GM19438 (cell line): ENCODE data around the gene HMCN1.

ENCODE experiments used
- ATAC-seq: cut with Tn5 transposase; IDR thresholded peaks from one replicate; pipeline ENCODE4 v1.9.1; 2021; ENCODE audit warnings: low read depth; ENCODE audit not compliant: unreplicated experiment

Gene HMCN1

DNA sequence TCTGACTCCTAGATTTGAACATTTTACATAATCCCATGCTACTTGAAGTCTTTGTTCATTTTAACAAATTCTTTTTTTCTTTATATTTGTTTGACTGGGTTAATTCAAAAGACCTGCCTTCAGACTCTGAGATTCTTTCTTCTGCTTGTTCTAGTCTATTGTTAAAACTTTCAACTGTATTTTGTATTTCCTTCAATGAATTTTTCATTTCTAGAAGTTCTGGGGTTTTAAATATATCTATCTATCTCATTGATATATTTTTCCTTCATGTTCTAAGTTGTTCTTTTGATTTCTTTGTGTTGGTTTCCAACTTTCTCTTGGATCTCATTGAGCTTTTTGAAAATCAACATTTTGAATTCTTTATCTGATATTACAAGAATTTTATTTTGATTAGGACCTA, 64.3 kb downstream of the HMCN1 start:
- no peak for ATAC-seq

DNA sequence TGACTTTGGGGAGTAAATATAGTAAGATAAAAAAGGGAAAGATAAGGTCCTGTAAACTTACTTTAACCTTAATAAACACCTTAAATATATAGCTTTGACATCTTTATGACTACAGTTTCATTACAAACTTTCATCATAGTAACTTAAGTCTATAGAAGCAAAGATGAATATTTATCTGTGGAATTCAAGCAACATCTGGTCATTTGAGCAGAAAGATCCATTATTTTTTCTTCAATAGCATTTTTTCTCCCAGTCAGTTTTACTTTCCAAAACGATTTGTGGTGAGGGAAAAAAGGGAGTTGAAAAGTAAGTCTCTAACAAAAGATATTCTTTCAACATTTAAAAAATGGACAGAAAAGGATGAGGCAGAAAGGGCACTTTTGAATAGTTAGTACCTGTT, 69.0 kb downstream of the HMCN1 start:
- no peak for ATAC-seq

DNA sequence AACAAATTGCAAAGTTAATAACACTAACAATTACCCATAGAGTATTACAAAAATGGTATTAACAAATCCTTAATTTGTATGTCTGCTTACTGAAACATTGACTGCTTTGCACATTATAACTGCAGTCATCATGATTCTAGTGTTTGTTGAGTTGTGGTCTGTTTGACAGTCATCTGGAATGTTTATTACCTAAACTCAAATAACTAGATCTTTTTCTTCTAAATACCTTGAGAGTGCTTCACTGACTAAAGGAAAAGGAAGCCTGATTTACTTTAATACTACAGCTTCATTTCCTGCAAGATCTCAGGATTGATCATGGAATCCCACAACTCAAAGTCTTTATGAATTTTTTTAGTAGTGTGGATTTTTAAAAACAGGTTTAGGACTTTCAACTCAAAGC, 70.0 kb downstream of the HMCN1 start:
- ATAC-seq: no peak

DNA sequence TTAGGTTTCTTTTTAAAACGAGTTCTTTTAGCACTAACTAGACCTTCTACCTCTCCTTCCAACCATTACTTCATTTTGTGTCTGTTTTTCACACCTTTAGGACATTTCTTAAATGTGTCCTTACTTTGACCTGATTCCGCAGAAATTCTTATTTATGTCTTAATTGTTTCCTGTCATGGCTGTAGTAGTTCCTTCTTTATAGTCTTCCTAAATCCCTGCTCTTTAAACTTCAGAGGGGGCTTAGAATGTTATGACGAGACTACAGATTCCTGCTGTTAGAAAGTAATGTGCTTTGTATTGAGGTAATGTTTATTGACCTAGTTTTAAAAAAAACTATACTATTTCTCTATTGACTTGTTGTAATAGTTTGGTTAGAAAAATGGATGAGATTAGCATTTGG, 70.4 kb downstream of the HMCN1 start:
- no peak for ATAC-seq

DNA sequence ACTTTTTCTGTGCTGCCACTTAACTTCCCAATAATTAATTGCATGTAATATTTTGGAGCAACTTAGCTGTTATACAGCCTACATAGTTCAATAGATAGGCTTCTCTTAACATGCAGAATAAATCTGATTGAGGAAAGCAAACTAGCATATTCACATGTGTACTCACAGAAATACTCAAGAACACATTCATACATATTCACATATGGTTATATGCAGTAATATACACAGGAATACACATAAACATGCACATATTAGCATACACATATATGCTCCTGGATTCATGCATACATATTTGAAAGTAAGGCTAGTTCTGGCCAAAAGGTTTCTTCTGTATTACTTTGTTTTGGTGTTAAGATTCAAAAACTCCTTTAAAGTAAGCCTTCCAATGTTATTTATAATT, 73.1 kb downstream of the HMCN1 start:
- no peak for ATAC-seq

DNA sequence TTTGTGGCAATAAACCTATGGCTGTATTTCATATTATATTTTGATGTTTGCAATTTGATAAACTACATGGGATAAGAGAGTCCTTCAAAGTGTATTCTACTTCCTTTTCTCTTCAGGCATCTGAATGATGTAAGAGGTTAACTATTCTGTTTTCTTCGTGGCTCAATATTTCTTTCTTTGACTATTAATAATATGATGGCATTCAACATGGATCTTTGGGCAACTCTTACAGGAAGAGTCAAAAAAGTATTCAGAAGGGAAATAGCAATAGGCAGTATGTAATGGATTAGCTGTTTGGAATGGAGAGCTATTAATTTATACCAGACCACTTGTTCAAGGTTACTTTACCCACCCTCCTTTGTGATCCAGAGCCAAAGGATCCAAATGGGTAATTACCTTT, 74.4 kb downstream of the HMCN1 start:
- ATAC-seq: no peak

DNA sequence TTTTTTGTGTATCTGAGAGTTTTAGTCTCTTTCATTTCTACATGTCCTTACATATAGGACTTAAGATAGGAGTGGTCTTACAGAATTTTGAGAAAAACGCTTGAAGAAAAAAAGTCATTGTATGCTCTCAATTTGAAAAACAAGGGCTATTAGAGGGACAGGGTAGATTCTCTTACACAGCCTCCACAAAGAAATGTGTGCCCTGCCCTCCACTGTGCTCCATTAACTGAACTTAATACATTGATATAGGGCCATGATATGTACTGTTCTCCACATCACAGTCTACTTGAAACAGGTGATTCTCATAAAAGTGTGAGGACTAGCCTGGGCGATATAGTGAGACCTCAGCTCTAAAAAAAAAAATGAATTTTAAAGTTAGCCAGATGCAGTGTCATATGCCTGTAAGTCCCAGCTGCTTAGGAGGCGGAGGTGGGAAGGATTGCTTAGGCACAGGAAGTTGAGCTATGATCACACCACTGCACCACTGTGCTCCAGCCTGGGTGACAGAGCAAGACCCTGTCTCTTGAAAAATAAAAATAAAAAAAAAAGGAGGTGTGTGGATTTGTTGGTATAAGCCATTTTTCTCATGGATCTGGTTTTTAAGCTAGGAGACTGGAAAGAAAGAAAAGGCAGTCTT, 77.0 kb downstream of the HMCN1 start:
- no peak for ATAC-seq

DNA sequence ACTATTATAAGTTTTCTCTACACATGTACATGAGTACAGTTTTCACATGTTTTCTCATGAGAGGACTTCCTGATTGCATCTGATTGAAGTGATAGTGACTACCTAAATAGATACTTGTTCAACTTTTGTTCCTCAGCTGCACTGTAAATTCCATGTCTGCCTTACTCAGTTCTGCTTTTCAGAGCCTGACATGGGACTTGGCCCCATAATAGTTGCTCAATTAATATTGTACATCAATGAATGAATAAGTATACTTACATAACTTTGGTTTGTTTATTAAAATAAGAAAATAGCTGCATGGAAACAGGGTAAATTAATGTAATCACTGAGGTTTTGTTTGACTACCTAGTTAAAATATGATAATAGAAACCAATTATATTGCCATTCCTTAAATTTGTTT, 78.7 kb downstream of the HMCN1 start:
- ATAC-seq: no peak

DNA sequence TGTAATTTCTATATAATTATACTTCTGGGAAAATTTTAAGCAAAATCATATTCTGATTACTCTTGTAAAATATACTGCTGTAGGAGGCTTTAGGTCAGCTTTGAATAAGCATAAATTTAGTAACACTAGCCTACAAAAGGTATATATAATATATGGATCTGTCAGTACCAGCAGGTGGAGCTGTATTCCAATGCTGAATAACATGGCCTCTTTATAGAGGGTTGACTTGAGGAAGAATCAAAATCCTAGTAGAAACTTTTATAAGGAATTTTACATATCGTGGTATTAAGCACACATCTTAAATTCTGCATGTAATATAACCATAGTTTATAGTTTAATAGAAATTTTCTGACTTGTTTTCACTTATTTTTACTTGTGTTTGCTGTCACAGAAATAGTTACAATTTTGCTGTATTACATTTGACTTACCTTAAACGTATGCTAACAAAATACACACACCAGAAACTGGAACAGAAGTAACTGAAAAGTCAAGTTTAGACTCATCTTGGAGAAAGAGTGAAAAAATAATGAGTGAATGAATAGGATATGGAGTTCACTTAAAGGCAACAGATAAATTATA, 79.3 kb downstream of the HMCN1 start:
- ATAC-seq: no peak

DNA sequence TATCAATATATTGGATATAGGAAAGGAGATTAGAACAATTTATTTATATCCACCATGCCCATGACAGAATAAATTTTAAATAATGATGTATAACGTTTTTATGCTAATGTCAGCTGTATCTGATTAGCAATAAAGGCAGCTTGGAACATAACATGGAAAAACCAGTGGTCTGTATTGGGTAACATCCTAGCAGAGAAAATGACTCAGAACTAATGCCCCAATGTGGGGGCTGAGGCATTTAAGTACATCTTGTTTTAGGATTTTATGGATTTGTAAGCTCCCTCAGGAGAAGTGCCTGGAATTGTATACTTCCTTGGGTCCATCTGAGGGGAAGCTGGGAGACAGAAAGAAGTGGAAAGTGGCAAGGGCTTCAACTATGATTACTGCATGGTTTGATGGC, 82.3 kb downstream of the HMCN1 start:
- no peak for ATAC-seq

DNA sequence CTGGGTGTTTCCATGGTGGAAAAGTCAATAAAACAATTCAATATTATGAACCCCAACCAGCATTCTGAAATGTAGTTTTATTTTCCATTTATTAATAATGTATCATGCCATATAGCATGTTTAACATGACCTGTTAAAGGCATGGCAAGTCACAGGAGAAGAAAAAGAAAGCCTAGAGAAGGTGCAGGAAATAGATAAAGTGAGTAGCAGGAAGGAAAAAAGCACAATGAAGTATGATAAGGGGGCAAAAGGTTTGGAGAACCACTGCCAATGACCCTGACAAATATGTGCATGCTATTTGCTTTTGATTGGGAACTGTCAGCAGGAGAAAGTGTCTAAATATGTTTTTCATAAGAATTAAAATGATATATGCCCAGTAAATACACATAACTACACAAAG, 85.6 kb downstream of the HMCN1 start:
- ATAC-seq: no peak

DNA sequence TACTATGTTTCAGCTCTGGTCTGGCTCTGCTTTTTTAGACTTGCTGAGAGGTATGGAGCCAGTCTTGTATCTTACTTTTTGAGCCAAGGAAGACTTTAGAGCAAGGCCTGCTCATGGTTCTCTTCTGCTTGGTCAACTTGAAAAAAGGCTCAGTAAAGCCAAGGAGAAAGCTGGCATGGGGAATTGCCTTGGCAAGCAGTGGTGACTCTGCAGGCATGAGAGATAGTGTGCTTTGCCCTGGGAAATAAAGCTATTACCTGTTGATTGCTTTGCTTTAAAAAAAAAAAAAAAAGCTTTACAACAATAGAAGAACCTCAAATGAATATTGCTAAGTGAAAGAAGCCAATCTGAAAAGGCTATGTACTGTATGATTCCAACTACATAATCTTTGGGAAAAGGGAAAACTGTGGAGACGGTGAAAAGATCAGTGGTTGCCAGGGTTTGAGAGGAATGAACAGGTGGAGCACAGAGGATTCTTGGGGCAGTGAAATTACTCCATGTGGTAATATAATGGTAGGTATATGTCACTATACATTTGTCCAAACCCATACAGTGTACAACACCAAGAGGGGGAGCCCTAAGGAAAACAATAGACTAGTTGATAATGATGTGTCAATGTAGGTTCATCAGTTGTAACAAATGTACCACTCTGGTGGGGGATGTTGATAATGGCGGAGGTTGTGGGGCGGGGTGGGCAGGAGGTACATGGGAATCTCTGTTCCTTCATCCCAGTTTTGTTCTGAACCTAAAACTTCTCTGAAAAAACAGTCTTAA, 87.6 kb downstream of the HMCN1 start:
- no peak for ATAC-seq

DNA sequence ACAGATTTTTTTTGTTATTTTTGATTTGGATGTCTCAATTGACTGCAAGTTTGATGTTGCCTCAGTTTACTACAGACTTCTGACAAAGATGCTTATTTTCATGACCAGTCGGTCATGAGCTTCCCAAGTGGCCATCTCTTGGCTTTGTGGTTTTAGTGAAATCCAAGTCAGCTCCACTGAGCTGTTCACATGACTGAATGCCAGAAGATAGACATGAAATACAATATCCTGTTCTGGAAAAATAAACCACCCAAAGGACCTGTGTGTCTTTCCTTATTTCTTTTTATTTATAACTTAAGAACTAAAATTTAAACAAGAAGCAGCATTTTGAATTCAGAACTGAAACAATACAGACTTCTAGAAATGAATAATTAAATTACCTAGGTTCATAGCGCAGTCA, 89.3 kb downstream of the HMCN1 start:
- no peak for ATAC-seq

DNA sequence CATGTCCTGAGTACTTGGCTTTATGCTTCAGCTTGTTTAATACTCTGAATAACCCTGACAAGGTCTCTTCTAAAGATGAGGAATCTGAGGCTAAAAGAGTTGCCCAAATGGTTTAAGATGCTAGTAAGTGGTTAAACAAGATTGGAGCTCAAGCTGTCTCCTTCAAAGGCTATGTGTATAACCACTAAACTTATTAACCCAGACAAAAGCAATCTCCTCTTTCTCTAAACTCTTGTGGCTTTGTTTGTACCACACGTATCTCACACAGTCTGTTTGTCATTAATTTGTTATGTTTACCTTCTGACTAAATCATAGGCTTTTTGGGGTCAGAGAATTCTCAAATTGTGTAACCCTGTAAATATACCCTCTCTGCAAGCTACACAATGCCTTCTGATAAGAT, 89.9 kb downstream of the HMCN1 start:
- ATAC-seq: no peak

DNA sequence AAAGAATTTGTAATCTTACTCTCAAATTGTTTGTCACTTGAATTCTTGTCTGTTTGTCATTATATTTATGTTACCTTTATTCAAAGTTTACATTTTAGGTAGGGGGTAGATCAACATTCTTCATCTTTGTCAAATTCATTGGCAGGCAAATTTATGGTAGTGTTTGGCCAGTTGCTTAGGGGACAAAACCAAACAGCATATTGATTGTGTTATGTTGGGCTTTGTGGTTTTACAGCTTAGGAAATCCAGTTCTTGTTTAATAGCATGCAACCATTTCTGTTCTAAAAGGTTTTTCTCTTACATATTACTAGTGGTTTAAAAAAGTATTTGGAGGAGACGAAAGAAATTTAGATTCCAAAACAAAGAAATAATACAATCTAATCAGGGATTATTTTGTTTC, 91.4 kb downstream of the HMCN1 start:
- ATAC-seq: no peak

DNA sequence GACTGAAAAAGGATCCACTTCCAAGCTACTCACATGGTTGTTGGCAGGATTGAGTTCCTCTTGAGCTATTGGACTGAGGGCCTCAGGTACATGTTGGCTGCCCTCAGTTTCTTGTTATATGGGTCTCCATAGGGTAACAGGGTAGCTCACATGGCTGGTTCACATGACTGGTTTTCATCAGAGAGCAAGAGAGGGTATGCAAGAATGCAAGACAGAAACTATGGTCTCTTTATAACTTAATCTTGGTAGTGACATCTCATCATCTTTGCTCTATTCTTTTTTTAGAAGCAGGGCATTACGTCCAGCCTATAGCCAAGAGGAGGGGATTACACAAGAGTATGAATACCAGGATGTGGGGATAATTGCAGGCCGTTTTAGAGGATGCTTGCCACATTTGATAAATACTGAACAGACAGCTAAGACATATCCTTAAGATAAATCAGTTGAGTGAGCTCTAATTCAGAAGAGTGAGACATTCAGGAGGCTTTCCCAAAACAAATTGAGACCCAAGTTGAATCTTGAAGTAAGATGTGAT, 100.2 kb downstream of the HMCN1 start:
- no peak for ATAC-seq

DNA sequence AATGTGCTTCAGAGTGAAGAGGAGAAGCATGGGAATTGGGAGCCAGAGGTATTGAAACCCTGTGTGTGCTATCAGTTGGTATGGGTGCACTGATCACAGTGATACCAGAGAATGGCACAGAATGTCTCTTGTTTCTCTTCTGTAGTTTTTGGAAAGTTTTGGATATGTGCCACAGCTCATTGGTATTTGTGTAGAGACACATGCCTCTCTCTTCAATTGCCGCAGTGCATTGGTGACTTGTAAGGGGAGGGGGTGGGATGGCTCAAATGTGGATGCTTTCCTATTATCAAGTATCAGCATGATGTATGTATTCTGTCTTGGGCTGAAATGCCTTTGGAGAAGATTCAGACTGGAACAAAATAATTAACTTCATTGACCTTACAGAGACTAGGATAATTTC, 101.0 kb downstream of the HMCN1 start:
- ATAC-seq: no peak

DNA sequence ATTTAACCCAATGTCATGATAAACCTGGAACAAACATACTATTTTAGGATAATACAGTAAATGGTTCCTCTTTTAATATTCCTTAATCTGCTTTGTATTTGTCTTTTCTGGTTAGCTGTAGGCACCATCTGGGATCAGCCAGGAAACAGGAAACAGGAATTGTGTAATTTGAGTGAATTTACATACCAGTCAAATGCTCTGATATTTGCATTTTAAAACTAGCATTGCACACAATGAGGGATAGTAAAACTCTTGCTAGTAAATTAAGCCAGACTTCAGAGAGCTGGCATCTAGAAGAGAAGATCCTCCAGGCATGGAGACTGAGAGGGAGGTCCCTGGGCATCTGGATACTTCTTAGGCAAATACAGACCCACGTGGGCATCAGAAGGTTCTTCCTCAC, 103.5 kb downstream of the HMCN1 start:
- ATAC-seq: no peak

DNA sequence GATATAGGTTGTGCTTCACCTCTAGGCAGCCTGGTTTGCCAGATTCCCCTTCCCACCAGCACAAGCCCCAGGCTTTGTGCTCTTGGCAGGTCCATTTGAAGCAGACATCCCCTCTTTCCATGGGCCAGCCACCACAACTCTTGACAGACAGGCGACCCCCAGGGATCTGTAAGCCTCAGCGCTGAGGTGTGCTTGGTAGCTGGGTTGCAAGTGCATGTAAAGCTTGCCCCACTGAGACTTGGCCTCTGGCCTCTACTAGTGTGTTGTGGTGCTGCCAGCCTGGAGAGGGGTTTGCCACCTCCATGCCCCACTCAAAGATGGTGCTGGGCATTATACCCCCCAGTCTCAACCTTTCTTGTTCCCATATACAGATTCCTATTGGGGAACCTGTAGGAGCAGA, 103.9 kb downstream of the HMCN1 start:
- no peak for ATAC-seq

DNA sequence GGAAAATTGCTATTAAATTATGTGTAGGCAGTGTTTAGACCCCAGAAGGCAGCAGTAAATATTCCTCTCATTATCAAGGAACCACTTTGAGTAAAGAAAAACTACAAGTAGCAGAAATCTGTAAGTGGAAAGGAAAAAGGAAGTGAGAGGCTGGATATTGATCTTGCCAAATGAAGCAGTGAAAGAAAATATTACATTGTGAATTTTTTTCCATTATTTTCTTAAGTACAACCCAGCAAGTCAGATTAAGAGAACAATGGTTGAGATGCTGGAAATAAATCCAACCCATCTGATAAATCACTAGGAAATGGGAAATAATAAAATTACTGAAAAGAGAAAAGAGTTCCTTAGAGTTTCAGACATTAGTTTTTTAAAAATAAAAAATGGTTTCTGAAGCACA, 106.7 kb downstream of the HMCN1 start:
- ATAC-seq: no peak

DNA sequence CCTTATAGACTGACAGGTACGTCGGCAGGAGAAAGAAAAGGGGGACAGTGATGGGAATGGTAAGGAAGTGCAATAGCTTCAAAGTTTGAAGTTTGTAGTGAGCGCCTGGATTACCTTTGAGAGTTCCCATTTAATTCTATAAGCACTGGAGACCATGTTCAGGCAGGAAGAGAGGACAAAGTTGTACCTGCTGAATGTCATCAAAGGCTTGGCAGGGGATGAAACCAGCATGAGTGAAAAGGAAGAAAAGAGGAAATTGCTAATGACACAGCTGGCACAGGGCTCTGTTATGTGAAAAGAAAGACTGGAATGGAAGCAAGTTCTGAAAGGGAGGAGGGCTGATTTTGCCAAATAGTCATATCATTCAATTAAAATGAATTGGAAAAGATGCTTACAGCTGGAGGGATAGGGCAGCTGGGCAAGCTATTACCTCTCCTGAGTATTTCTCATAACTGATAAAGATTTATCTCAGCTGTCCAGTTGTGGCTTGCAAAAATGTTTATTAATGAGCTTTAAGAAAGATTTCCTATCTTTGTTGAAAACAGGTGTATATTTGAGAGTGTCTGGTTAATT, 109.2 kb downstream of the HMCN1 start:
- no peak for ATAC-seq

DNA sequence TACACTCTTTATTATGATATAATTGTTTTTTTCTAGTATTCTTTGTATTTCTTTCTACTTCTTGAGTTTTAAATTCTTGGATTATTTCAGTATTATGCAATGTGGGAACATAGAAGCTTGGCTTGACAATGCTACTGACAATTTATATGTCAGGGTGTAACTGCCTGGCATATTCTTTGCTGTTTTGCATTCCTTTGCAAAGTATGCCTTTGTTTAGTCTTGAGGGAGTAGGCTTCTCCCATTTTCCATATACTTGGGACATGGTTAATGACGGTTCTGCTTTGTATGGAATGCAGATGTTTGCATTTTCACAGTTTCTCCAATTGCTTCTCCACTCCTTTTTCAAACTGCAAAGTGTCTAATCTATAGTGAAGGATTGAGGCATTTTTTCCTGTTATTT, 109.8 kb downstream of the HMCN1 start:
- ATAC-seq: no peak
